Small intestine (tissue), 7 donors: ENCODE results near the gene G6PC2. TPM values are rescaled to one million over a fixed set of nuclear protein-coding genes. Genes with fewer than 3 reads are reported as not detected.

Experiments
- DNase-seq, 2 donors: peaks; one replicate each; pipeline versions ENCODE4 v3.0.0 to v3.0.0-alpha.2; 2013
- FAIRE-seq: peaks from 2 replicates; lab custom pipeline; 2012; peaks lifted over from hg19 to GRCh38; lab: Jason Lieb, UNC
- H3K27ac ChIP-seq, 3 donors: one replicate each; pipeline ENCODE4 v1.5.1; 2013; ENCODE audit warnings: low read length in 2 of 3, mild to moderate bottlenecking in 2 of 3, control low read depth in 1 of 3, inconsistent platforms in 1 of 3, low read depth in 1 of 3, moderate library complexity in 1 of 3
- H3K27me3 ChIP-seq, 3 donors: one replicate each; pipeline ENCODE4 v1.6.1; 2013; ENCODE audit warnings: low read length in 3 of 3, inconsistent platforms in 1 of 3; ENCODE audit not compliant: control insufficient read depth in 3 of 3, insufficient read depth in 3 of 3
- H3K36me3 ChIP-seq, 3 donors: one replicate each; pipeline ENCODE4 v1.6.1; 2013; ENCODE audit warnings: low read length in 3 of 3, inconsistent platforms in 1 of 3, low read depth in 1 of 3, mild to moderate bottlenecking in 1 of 3, moderate library complexity in 1 of 3; ENCODE audit not compliant: control insufficient read depth in 3 of 3, insufficient read depth in 2 of 3
- H3K4me1 ChIP-seq, 3 donors: one replicate each; pipeline ENCODE4 v1.6.1; 2013; ENCODE audit warnings: low read length in 2 of 3, inconsistent platforms in 1 of 3, low read depth in 1 of 3, mild to moderate bottlenecking in 1 of 3, moderate library complexity in 1 of 3; ENCODE audit not compliant: control insufficient read depth in 3 of 3, insufficient read depth in 2 of 3
- H3K4me3 ChIP-seq, 3 donors: one replicate each; pipeline ENCODE4 v1.5.1; 2013; ENCODE audit warnings: low read length in 3 of 3, control low read depth in 1 of 3, inconsistent platforms in 1 of 3, low read depth in 1 of 3, mild to moderate bottlenecking in 1 of 3, moderate library complexity in 1 of 3
- H3K9me3 ChIP-seq, 2 donors: one replicate each; pipeline ENCODE4 v1.6.1; 2013; ENCODE audit warnings: low read depth in 1 of 2, low read length in 1 of 2; ENCODE audit not compliant: control insufficient read depth in 2 of 2, insufficient read depth in 1 of 2
- WGBS, 3 donors: extraction: QIAGEN DNeasy Blood & Tissue Kit; methylation state at CpG; one replicate each; pipeline ENCODE4 v1.1.7; 2013; 5-methylcytosine and 5-hydroxymethylcytosine counted together
- polyA plus RNA-seq, 4 donors: library from polyadenylated mRNA; stranded (reverse) in 3 of 4; unstranded in 1 of 4; fragments of 200-250 nt in 3 of 4; fragments of 120-200 nt in 1 of 4; gene quantifications; one replicate each; pipeline versions ENCODE4 v1.2.1 to v1.2.3, GENCODE V29; 2013
- donor health status: healthy with polysubstance abuse.
- donor health status: control.
- donor health status: control.
- donor health status: Bipolar disorder and iron deficiency.
- donor health status: healthy.

The G6PC2 gene
- polyA plus RNA-seq, 4 donors, result 0.12 TPM; not detected in 3

DNA sequence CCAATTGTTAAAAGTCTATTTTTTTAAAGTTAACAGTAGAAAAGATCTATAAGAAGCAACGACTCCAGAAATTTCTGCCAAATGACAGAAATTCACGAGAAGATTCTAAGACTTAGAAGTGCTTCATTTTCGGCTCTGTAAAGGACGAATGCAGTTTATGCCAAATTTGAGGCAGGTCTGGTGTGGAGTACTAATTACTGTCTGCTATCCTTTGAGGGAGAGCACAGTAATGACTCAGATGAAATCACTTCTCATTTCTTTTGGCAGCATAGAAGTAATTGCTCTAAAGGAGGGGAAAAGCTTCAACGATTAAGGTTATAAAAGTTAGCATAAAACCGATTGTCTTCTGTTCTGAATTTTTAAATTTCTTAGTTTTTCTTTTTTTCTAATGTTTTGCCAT, 11.4 kb downstream of the G6PC2 start:
- peaks cover 0 to 8% of the 10 kb centered on the region in 2 donors for H3K9me3 ChIP-seq
- H3K4me3 ChIP-seq, result no peak overlapping the region
- H3K27ac ChIP-seq, result no peak overlapping the region
- 58 to 60% (median 58%) methylated on average over 6 of the region's 6 CpGs for WGBS, 3 donors
- no peaks in the 10 kb centered on the region for H3K4me1 ChIP-seq
- FAIRE-seq (no peak), DNase-seq (no peak)
- peaks cover 0 to 17% (median 0%) of the 10 kb centered on the region in 3 donors for H3K27me3 ChIP-seq
- no peaks in the 10 kb centered on the region for H3K36me3 ChIP-seq

DNA sequence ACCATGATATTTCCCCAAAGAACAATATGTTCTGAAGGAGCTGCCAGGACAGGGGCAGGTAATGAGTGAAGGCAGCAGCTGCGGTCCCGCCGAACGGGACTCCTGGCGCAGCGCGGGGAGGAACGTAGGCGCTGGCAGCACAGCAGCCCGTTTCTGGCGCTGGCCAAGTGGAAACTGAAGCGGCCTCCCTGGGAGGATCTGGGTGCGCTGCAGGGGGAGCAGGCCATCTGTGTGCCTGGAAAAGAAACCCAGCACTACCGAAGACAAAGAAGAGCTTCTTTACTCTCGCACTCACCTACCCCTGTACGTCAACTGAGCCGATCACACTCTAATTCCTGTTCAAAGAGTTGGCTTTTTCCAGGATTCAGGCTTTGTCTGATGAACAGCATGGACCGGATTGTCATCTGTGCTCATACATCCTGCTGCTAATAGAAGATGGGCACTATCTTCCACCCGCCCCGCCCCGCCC, 11.8 kb downstream of the G6PC2 start:
- H3K4me3 ChIP-seq, result no peak overlapping the region
- H3K36me3 ChIP-seq, result no peaks in the 10 kb centered on the region
- DNase-seq (peak; percentile 25 to 30), FAIRE-seq (no peak)
- H3K4me1 ChIP-seq, result no peaks in the 10 kb centered on the region
- 21 to 38% (median 32%) methylated on average over 21 of the region's 21 CpGs for WGBS, 3 donors
- H3K27ac ChIP-seq, result no peak overlapping the region
- peaks cover 0 to 8% of the 10 kb centered on the region in 2 donors for H3K9me3 ChIP-seq
- H3K27me3 ChIP-seq, result peaks cover 0 to 17% (median 0%) of the 10 kb centered on the region in 3 donors

DNA sequence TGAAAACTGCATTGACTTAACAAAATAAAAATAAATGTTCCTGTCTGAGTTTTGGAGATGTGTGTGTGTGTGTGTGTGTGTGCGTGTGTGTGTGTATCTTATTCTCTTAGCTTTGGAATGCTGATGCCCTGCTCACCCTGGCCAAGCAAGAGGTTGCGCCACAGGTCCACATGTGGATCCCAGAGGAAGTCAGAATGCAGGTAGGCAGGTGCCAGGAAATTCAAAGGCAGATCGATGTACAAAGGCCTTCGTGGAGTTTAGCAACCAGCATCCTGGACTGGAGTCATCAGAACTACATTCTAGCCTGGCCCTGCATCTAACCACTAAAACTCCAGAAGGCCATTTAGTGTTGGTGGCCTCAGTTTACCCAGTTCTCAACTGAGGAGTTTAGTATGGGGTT, 12.4 kb downstream of the G6PC2 start:
- no peak for FAIRE-seq
- WGBS, 3 donors, result 81 to 84% (median 84%) methylated on average over 4 of the region's 4 CpGs
- Histone ChIP-seq H3K27ac (no peak overlapping the region), H3K4me1 (no peaks in the 10 kb centered on the region), H3K36me3 (no peaks in the 10 kb centered on the region), H3K9me3 (peaks cover 0 to 8% of the 10 kb centered on the region in 2 donors), H3K27me3 (peaks cover 0 to 17% (median 0%) of the 10 kb centered on the region in 3 donors), H3K4me3 (no peak overlapping the region)
- no peak for DNase-seq

DNA sequence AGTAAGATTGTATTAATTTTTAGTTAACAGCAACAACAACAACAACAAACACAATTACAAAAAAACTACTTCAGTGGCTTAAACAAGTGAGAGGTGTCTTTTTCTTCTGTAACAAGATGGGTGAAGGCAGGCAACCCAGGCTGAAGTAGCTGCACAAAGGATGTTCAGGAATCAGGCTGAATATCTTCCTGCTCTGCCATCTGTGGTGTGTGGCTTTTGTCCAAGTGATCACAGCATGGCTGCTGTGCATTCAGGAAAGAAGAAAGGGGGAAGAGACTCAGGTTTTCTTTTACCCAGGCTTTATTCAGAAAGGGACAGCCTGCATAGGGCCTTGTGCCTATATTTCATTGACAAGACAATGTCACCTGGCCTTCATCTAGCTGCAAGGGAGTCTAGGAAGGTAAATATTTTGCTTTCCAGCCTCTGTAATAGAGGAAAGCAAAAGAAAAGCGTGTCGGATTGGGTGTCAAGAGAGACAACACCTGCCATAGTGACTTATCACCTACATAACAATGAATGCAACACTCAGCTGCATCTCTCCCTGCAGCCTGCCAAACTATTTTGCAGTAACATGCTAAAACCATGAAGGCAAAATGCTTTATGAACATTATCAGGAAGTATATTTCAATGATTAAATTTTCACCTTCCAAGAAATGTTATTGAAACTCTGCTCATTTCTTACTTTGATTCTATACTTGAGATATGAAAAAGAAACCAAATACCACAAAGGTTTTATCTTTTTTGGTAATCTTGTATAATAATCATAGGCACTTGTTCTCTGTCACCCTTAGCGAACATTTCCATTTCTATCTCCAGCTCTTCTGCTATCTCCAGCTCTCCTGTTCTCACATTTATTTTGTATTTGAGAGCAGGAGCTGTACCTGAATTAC, 14.6 kb downstream of the G6PC2 start:
- no peak for DNase-seq
- no peaks in the 10 kb centered on the region for H3K4me1 ChIP-seq
- H3K36me3 ChIP-seq, result no peaks in the 10 kb centered on the region
- no peak for FAIRE-seq
- no peak overlapping the region for H3K27ac ChIP-seq
- H3K4me3 ChIP-seq, result no peak overlapping the region
- peaks cover 0 to 15% (median 0%) of the 10 kb centered on the region in 3 donors for H3K27me3 ChIP-seq
- WGBS, 3 donors, result 89 to 94% (median 90%) methylated on average over 3 of the region's 3 CpGs
- H3K9me3 ChIP-seq, result peaks cover 0 to 8% of the 10 kb centered on the region in 2 donors

DNA sequence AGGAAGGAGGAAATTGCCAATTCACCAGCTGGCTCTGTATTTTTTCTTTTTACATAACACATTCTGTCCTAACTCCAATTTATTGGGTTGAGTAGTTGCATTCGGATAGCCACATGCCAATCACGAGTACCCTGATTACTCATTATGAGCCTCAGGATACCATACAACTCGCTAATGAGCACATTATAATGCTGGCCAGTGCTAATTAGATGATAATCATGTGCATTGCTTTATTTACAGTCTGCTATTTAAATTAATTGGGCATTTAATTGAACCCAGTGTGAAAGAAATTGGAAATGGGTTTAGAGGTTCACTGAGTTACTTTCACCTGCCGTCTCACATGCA, 15.2 kb downstream of the G6PC2 start:
- WGBS, 3 donors, result 75 to 88% (median 86%) methylated on average over 4 of the region's 4 CpGs
- no peak overlapping the region for H3K27ac ChIP-seq
- peaks cover 0 to 15% (median 0%) of the 10 kb centered on the region in 3 donors for H3K27me3 ChIP-seq
- H3K4me3 ChIP-seq, result no peak overlapping the region
- peaks cover 0 to 8% of the 10 kb centered on the region in 2 donors for H3K9me3 ChIP-seq
- H3K36me3 ChIP-seq, result no peaks in the 10 kb centered on the region
- no peaks in the 10 kb centered on the region for H3K4me1 ChIP-seq
- FAIRE-seq, result no peak
- DNase-seq, result no peak

DNA sequence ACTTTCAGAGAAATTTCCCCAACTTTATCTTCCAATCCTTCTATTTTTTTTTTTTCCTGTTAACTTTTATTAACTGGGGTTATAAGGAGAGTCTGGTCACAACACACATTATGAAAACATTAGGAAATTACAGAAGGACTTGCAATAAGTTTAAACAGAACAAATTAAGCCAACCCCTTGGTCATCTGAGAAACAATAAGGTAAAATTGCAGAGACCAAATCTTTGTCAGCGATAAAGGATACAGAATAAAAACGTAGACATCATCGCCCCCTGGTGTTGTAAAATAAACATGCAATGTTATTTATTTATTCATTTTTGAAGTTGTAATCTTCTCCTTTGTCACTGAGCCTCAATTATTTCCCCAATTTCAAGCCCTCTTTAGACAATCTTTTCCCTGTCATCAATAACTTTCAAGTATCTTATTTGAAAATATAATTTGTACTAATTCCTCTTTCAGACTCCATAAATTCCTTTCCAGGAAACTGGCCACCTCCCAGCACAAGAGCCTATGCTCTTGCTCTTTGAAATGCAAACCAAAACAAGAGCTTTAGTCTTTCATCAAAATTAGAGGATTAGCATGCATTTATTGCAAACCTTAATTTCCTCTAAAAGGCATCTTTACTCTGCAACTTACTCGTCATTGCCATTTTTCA, 19.5 kb downstream of the G6PC2 start:
- Histone ChIP-seq H3K27me3 (no peaks in the 10 kb centered on the region), H3K4me1 (no peaks in the 10 kb centered on the region), H3K36me3 (no peaks in the 10 kb centered on the region), H3K9me3 (peaks cover 0 to 4% of the 10 kb centered on the region in 2 donors), H3K27ac (no peak overlapping the region), H3K4me3 (no peak overlapping the region)
- DNase-seq, result peak; percentile 47 to 54
- WGBS, 3 donors, result 21 to 26% (median 25%) methylated on average over 4 of the region's 4 CpGs
- FAIRE-seq, result peak; percentile 61

DNA sequence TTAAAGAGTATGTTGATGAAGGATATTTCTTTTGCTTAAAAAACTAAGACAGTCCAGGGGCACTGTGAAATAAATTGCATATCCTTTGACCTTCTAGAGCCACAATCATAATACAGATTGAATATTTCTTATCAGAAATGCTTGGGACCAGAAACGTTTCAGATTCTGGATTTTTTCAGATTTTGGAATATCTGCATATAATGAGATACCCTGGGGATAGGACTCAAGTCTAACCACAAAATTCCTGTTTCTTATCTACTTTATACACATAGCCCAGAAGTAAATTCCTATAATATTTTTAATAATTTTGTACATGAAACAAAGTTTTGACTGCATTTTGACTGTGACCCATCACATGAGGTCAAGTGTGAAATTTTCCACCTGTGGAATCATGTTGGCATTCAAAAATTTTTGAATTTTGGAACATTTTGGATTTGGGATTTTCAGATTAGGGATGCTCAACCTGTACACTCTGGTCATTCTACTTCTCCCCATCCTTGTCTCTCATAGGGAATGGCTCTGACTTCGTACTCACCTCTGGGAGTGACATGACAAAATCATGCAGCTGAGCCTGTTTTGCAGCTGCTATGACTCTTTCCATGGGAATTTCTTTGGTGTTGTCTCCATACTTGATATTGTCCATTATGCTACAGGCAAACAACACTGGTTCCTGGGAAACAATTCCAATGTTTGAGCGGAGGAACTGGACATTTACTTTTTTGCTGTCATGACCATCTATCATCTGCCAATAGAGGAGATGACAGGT, 25.7 kb downstream of the G6PC2 start:
- Histone ChIP-seq H3K9me3 (no peaks in the 10 kb centered on the region), H3K4me1 (peaks cover 0 to 3% (median 0%) of the 10 kb centered on the region in 3 donors), H3K27me3 (no peaks in the 10 kb centered on the region), H3K36me3 (no peaks in the 10 kb centered on the region), H3K4me3 (no peak overlapping the region), H3K27ac (no peak overlapping the region)
- DNase-seq (no peak), FAIRE-seq (no peak)
- 72 to 84% (median 79%) methylated on average over 3 of the region's 3 CpGs for WGBS, 3 donors
